A673 (cell line): Measurements from ENCODE around the gene RASA3. TPM values are rescaled to one million over a fixed set of nuclear protein-coding genes. Genes with fewer than 3 reads are reported as not detected.

Source experiments
- BruUV-seq: library from RNA; stranded (reverse); fragments of 400-500 nt; replicated peaks from 2 replicates; lab custom pipeline; 2021; lab: Mats Ljungman, UMichigan
- CTCF ChIA-PET: fragments of 300-600 bp; sonication (Branson Sonifier 250); formaldehyde crosslinking; loops from one replicate; lab custom pipeline; 2022; ENCODE audit warnings: antibody characterized with exemption; lab: Charles Lee
- POLR2A ChIA-PET: fragments of 300-600 bp; sonication (Branson Sonifier 250); formaldehyde crosslinking; loops from one replicate; lab custom pipeline; 2022; ENCODE audit warnings: antibody characterized with exemption; ENCODE audit not compliant: low non-redundant PET; lab: Charles Lee
- DNase-seq: peaks from one replicate; pipeline ENCODE4 v3.0.0-alpha.2; 2015; ENCODE audit warnings: low spot score
- H3K27ac ChIP-seq: fragments of 200-600 bp; sonication (generic); 2 replicates; pipeline ENCODE4 v1.5.1; 2016; ENCODE audit warnings: mixed run types, low read depth, mild to moderate bottlenecking, mixed read lengths, antibody characterized with exemption, low read length; ENCODE audit not compliant: poor library complexity, severe bottlenecking
- H3K27me3 ChIP-seq: fragments of 200-600 bp; sonication (generic); replicated peaks from 2 replicates; pipeline ENCODE4 v1.6.1; 2017; ENCODE audit warnings: mixed run types, low read depth, mild to moderate bottlenecking, mixed read lengths, antibody characterized with exemption, low read length; ENCODE audit not compliant: insufficient read depth, poor library complexity
- H3K36me3 ChIP-seq: fragments of 200-600 bp; sonication (generic); 2 replicates; pipeline ENCODE4 v1.6.1; 2016; ENCODE audit warnings: mixed run types, mild to moderate bottlenecking, mixed read lengths, antibody characterized with exemption, low read length; ENCODE audit not compliant: insufficient read depth, poor library complexity, severe bottlenecking
- H3K4me1 ChIP-seq: fragments of 200-600 bp; sonication (generic); 2 replicates; pipeline ENCODE4 v1.6.1; 2017; ENCODE audit warnings: mixed run types, mild to moderate bottlenecking, mixed read lengths, antibody characterized with exemption, low read length; ENCODE audit not compliant: insufficient read depth, poor library complexity, severe bottlenecking
- H3K4me3 ChIP-seq: fragments of 200-600 bp; sonication (generic); 2 replicates; pipeline ENCODE4 v1.5.1; 2016; ENCODE audit warnings: low read depth, mixed run types, mild to moderate bottlenecking, mixed read lengths, low read length; ENCODE audit not compliant: poor library complexity, severe bottlenecking
- H3K9me3 ChIP-seq: fragments of 200-600 bp; sonication (generic); 2 replicates; pipeline ENCODE4 v1.6.1; 2016; ENCODE audit warnings: mixed run types, low read depth, mild to moderate bottlenecking, mixed read lengths, antibody characterized with exemption, low read length; ENCODE audit not compliant: poor library complexity, severe bottlenecking
- EZH2 ChIP-seq: fragments of 200-600 bp; sonication (generic); IDR thresholded peaks from 2 replicates; pipeline ENCODE4 v1.6.1; 2017; ENCODE audit warnings: borderline replicate concordance, low read depth, mild to moderate bottlenecking, mixed read lengths, antibody characterized with exemption, low read length; ENCODE audit not compliant: poor library complexity, severe bottlenecking
- intact Hi-C: fragments of 100-400 bp; cut with micrococcal nuclease; formaldehyde crosslinking; loops from one replicate; pipeline ENCODE4 v1.10.0; 2022; ENCODE audit not compliant: unreplicated experiment
- total RNA-seq: library from RNA; stranded (reverse); gene quantifications from 2 replicates; pipeline ENCODE4 v1.2.3, GENCODE V29; 2021
- TF ChIP-seq, protein P1 (sequence below): fragments of 300-800, 200-600 bp; sonication (generic); conservative IDR thresholded peaks from 2 replicates; pipeline ENCODE4 v1.5.1; 2017; ENCODE audit warnings: low read depth, mild to moderate bottlenecking, antibody characterized with exemption, low read length, moderate library complexity, mixed read lengths

RASA3 gene
- total RNA-seq, 1 experiment from 2014 or later, result 22.1 TPM

DNA sequence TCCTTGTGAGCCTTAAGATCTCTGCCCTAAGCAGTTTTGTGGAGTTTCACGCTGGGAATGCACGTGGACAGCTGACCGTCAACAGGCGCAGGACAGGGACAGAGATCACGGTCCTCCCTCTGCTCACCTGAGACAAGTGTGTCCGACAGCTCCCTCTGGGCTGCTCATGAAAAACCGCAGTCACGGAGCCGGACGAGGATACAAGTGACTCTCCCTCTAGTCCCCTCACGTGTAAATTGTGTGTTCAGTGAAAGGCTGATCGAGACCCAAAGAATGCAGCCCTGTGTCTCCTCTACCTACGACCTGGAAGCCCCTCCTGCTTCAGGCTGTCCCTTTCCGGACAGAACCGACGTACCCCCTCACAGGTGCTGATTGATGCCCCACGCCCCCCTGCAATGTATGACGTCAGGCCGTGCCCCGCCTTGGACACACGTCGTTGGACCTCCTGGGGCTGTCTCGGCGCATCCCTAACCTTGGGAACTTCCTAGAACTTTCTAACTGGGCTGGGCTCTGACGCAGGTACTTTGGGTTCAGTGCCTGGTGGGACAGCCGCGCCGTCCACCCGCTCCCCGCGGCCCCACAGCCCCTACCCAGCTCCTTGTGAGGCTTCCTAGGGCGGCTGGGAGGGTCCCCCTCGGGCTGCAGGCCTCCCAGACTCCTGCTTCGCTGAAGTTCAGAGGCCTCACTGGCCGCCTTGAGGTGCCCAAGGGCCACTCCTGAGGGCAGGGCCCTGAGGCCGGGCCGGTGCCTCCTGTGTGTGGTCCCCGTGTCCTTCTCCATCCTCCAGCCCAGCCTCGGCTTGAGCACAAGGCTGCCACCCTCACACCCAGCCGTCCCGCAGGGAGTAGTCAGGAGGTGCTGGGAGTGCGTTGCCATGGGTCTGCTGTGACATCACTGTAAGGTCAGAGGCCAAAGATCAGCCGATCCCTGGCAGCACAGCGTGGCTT lies 158.9 kb downstream of the RASA3 start, which contains the start of gene C13orf46:
Gene C13orf46, minus strand, starts transcription at position 859 of the 947 bp plus-strand sequence. Its CDS starts 79 bp downstream, at position 780.
- DNase-seq, result no peak
- ChIA-PET CTCF (no interaction called here), POLR2A (no interaction called here)

DNA sequence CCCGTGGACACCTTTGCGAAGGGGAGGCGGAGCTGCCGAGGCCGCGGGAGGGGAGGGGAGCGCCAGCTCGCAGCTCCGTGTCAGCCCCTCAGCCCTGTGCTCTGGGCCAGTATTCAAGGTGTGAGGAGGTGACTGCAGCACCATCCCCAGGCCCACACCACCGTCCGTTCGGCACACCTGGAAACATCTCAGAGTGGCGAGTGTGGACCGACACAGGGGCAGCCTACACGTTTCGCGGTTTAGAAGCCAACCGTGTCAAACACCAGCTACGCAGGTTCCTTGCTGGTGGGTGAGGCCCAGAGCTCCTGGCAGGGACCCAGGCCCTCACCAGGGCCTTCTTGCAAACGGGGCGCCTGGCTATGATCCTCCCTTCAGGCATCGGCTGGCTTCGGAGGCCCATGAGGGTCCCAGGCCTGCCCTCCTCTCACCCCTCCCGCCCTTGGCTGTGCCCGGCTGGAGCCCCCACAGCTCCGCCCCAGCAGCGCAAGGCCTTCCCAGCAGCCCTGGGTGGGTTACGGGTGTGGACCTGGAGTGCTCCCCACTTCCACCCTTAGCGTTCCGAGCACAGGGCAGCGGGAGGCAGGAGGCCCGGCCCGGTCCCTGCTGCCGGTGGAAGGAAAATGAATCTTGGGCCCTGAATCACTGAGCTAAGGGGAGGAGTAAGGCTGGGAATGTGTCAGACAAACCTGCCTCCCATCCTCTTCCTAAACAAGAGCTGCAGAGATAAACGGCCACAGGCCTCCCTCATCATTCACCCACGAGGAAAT lies 159.8 kb downstream of the RASA3 start:
- CTCF ChIA-PET, result no interaction called here
- Histone ChIP-seq H3K9me3 (no peaks in the 10 kb centered on the region), H3K27me3 (no peaks in the 10 kb centered on the region), H3K4me1 (no peaks in the 10 kb centered on the region), H3K27ac (no peak overlapping the region), H3K36me3 (peaks cover 7% of the 10 kb centered on the region), H3K4me3 (no peak overlapping the region)
- TF ChIP-seq, protein P1, sequence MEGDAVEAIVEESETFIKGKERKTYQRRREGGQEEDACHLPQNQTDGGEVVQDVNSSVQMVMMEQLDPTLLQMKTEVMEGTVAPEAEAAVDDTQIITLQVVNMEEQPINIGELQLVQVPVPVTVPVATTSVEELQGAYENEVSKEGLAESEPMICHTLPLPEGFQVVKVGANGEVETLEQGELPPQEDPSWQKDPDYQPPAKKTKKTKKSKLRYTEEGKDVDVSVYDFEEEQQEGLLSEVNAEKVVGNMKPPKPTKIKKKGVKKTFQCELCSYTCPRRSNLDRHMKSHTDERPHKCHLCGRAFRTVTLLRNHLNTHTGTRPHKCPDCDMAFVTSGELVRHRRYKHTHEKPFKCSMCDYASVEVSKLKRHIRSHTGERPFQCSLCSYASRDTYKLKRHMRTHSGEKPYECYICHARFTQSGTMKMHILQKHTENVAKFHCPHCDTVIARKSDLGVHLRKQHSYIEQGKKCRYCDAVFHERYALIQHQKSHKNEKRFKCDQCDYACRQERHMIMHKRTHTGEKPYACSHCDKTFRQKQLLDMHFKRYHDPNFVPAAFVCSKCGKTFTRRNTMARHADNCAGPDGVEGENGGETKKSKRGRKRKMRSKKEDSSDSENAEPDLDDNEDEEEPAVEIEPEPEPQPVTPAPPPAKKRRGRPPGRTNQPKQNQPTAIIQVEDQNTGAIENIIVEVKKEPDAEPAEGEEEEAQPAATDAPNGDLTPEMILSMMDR, result no peak
- TF ChIP-seq EZH2, result no peak
- intact Hi-C loops, result no loop called here
- POLR2A ChIA-PET, result no interaction called here
- no peak for DNase-seq
- BruUV-seq, result no TSS peak

More for the DNA sequence above, 158.9 kb downstream of the RASA3 start, which contains the start of gene C13orf46:
- intact Hi-C loops, result no loop called here
- Histone ChIP-seq H3K27me3 (no peaks in the 10 kb centered on the region), H3K36me3 (peaks cover 7% of the 10 kb centered on the region), H3K9me3 (no peaks in the 10 kb centered on the region), H3K4me1 (no peaks in the 10 kb centered on the region), H3K4me3 (no peak within 1 kb of the TSS), H3K27ac (no peak within 1 kb of the TSS)
- no peak for TF ChIP-seq EZH2
- TF ChIP-seq, protein P1, result no peak
- no TSS peak for BruUV-seq

GRCh38 chr13:113971471-113972231 lies 160.8 kb downstream of the RASA3 start:
- BruUV-seq, result no TSS peak
- H3K27ac ChIP-seq, result no peak overlapping the region
- no peaks in the 10 kb centered on the region for H3K4me1 ChIP-seq
- intact Hi-C loops, result no loop called here
- ChIA-PET POLR2A (no interaction called here), CTCF (no interaction called here)
- no peak for DNase-seq
- peaks cover 7% of the 10 kb centered on the region for H3K36me3 ChIP-seq
- no peaks in the 10 kb centered on the region for H3K9me3 ChIP-seq
- H3K4me3 ChIP-seq, result no peak overlapping the region
- no peaks in the 10 kb centered on the region for H3K27me3 ChIP-seq
- no peak for TF ChIP-seq EZH2
- TF ChIP-seq, protein P1, result no peak
